Spleen (tissue), 11 donors: ENCODE results near the gene CEMIP2. TPM values are rescaled to one million over a fixed set of nuclear protein-coding genes. Genes with fewer than 3 reads are reported as not detected.

ENCODE experiments used
- DNase-seq: peaks from one replicate; pipeline ENCODE4 v3.0.0-alpha.2; 2020
- H3K27ac ChIP-seq, 8 donors: fragments of 200-600 bp; sonication (generic) in 7 of 8; 1 replicate in 4 of 8; 2 replicates in 4 of 8; pipeline versions ENCODE4 v1.5.0 to v1.8.0; 2016 to 2021; ENCODE audit warnings: inconsistent platforms in 4 of 8, mild to moderate bottlenecking in 4 of 8, moderate library complexity in 1 of 8
- H3K27me3 ChIP-seq, 7 donors: fragments of 200-600 bp; sonication (generic) in 6 of 7; replicated peaks in 1 of 7; 1 replicate in 4 of 7; 2 replicates in 3 of 7; pipeline versions ENCODE4 v1.5.0 to v1.8.0; 2016 to 2021; ENCODE audit warnings: inconsistent platforms in 3 of 7, mild to moderate bottlenecking in 1 of 7
- H3K36me3 ChIP-seq, 6 donors: fragments of 200-600 bp; sonication (generic) in 5 of 6; 1 replicate in 4 of 6; 2 replicates in 2 of 6; pipeline versions ENCODE4 v1.5.0 to v1.8.0; 2016 to 2021; ENCODE audit warnings: inconsistent platforms in 2 of 6
- H3K4me1 ChIP-seq, 6 donors: fragments of 200-600 bp; sonication (generic) in 5 of 6; 1 replicate in 3 of 6; 2 replicates in 3 of 6; pipeline versions ENCODE4 v1.5.0 to v1.8.0; 2016 to 2021; ENCODE audit warnings: inconsistent platforms in 3 of 6
- H3K4me3 ChIP-seq, 8 donors: fragments of 200-600 bp; sonication (generic) in 7 of 8; 1 replicate in 4 of 8; 2 replicates in 4 of 8; pipeline versions ENCODE4 v1.5.0 to v1.8.0; 2016 to 2021; ENCODE audit warnings: inconsistent platforms in 4 of 8, mild to moderate bottlenecking in 4 of 8, moderate library complexity in 2 of 8
- H3K9me3 ChIP-seq, 8 donors: fragments of 200-600 bp; sonication (generic) in 7 of 8; 1 replicate in 4 of 8; 2 replicates in 4 of 8; pipeline versions ENCODE4 v1.5.0 to v1.8.0; 2016 to 2021; ENCODE audit warnings: inconsistent platforms in 4 of 8
- CTCF ChIP-seq, 11 experiments: fragments of 200-600 bp in 7 of 11; fragments of 450-650 bp in 4 of 11; sonication (generic) in 4 of 11; IDR thresholded peaks in 8 of 11; conservative IDR thresholded peaks in 3 of 11; 1 replicate in 7 of 11; 2 replicates in 4 of 11; pipeline versions ENCODE4 v1.4.0 to v1.8.0; 2016 to 2021; ENCODE audit warnings: antibody characterized with exemption in 11 of 11, inconsistent platforms in 4 of 11, mild to moderate bottlenecking in 1 of 11
- POLR2A ChIP-seq, 3 donors: fragments of 450-650 bp; IDR thresholded peaks; one replicate each; pipeline ENCODE4 v1.5.1; 2017; ENCODE audit warnings: antibody characterized with exemption in 3 of 3, mild to moderate bottlenecking in 1 of 3
- POLR2AphosphoS5 ChIP-seq, 3 donors: sonication (generic); formaldehyde crosslinking; IDR thresholded peaks; one replicate each; pipeline ENCODE4 v1.5.1; 2017; ENCODE audit warnings: antibody characterized with exemption in 3 of 3
- WGBS, 5 donors: extraction: QIAGEN DNeasy Blood & Tissue Kit in 3 of 5; methylation state at CpG; one replicate each; pipeline versions ENCODE4 v1.1.5 to v1.1.7; 2013 to 2018; 5-methylcytosine and 5-hydroxymethylcytosine counted together
- intact Hi-C: fragments of 100-400 bp; cut with DNase I; formaldehyde crosslinking; loops from one replicate; pipeline ENCODE4 v1.15.0; 2023; ENCODE audit warnings: low total_unique reads
- polyA plus RNA-seq, 3 donors: library from polyadenylated mRNA; stranded (reverse); fragments of 200-250 nt; gene quantifications; one replicate each; pipeline ENCODE4 v1.2.1, GENCODE V29; 2013
- total RNA-seq, 7 donors: library from RNA; depleted of rRNA in 3 of 7; stranded (reverse); fragments of >200 nt in 3 of 7; fragmentation: NEBNext Ultra II Directional in 4 of 7; extraction: Animal tissue kit (Norgen Biotek cat#: 25700) in 4 of 7; gene quantifications; one replicate each; pipeline versions ENCODE4 v1.1.0 to v1.2.1, GENCODE V29; 2016 to 2021
- donor health status: healthy with polysubstance abuse.
- donor health status: DM: no; HTN: no; CAD: no; lungs with moderate emphysema.
- donor health status: DM: no; HTN: no; CAD: no.
- donor health status: Bipolar disorder and iron deficiency.
- donor health status: healthy.
- donor health status: DM: no; HTN: no; CAD: no.
- donor health status: DM: yes; HTN: yes; CAD: no.

Gene CEMIP2
- total and polyA plus RNA-seq, 10 donors: 14.2 to 175 (median 86.1) TPM

DNA sequence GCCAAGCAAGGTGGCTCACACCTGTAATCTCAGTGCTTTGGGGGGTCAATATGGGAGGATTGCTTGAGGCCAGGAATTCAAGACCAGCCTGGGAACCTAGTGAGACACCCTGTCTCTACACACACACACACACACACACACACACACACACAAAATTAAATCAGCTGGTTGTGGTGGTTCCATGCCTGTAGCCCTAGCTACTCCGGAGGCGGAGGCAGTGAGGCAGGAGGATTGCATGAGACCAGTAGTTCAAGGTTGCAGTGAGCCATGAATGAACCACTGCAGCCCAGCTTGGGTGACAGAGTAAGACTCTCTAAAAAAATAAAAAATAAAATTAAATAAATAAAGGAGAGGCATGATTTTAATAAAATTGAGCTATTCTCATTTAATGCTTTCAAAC, 13.1 kb downstream of the CEMIP2 start:
- Histone ChIP-seq H3K9me3 (no peaks in the 10 kb centered on the region), H3K4me3 (no peak overlapping the region), H3K27ac (no peak overlapping the region), H3K27me3 (no peaks in the 10 kb centered on the region), H3K4me1 (peaks cover 0 to 99% (median 39%) of the 10 kb centered on the region in 6 donors), H3K36me3 (peaks cover 0 to 21% (median under 1%) of the 10 kb centered on the region in 6 donors)
- intact Hi-C loops: no loop called here
- no peak for DNase-seq
- TF ChIP-seq CTCF (IDR thresholded peaks at IDR 0.05 in 8 of 11, conservative IDR thresholded peaks at IDR 0.05 in 3 of 11): no peak
- TF ChIP-seq POLR2AphosphoS5 (IDR thresholded peaks at IDR 0.05): no peak
- no peak for TF ChIP-seq POLR2A (IDR thresholded peaks at IDR 0.05)
- WGBS, 5 donors: 93 to 100% (median 100%) methylated on average over 2 of the region's 2 CpGs

DNA sequence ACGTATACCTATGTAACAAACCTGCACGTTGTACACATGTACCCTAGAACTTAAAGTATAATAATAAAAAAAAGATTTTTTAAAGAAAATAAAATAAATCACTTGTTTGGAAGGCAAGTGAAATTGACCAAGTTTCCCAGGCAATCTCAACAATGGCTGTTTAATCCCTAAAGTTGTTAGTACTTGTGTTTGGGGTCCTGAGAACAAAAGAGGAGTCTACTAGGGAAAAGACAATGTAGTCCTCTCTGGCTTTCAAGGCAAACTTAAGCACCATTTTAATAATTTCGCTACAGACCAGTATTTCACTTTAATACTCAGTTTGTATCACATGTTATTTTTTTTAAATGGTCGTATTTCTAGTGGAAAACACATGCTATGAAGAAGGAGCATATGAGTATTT, 14.2 kb downstream of the CEMIP2 start:
- DNase-seq: no peak
- 92 to 95% (median 93%) methylated on average over 4 of the region's 4 CpGs for WGBS, 5 donors
- H3K9me3 ChIP-seq: no peaks in the 10 kb centered on the region
- H3K4me1 ChIP-seq: peaks cover 0 to 99% (median 36%) of the 10 kb centered on the region in 6 donors
- TF ChIP-seq POLR2A (IDR thresholded peaks at IDR 0.05) (no peak), POLR2AphosphoS5 (IDR thresholded peaks at IDR 0.05) (no peak), CTCF (IDR thresholded peaks at IDR 0.05 in 8 of 11, conservative IDR thresholded peaks at IDR 0.05 in 3 of 11) (no peak)
- H3K27ac ChIP-seq: no peak overlapping the region
- no peaks in the 10 kb centered on the region for H3K27me3 ChIP-seq
- H3K36me3 ChIP-seq: peaks cover 0 to 28% (median 8%) of the 10 kb centered on the region in 6 donors
- no peak overlapping the region for H3K4me3 ChIP-seq
- intact Hi-C loops: no loop called here

GRCh38 chr9:71752928-71753327, 15.4 kb downstream of the CEMIP2 start:
- no peak for TF ChIP-seq POLR2AphosphoS5 (IDR thresholded peaks at IDR 0.05)
- no peak for TF ChIP-seq CTCF (IDR thresholded peaks at IDR 0.05 in 8 of 11, conservative IDR thresholded peaks at IDR 0.05 in 3 of 11)
- TF ChIP-seq POLR2A (IDR thresholded peaks at IDR 0.05): no peak
- WGBS, 5 donors: 82 to 94% (median 93%) methylated on average over 3 of the region's 3 CpGs
- Histone ChIP-seq H3K9me3 (no peaks in the 10 kb centered on the region), H3K4me1 (peaks cover 0 to 99% (median 34%) of the 10 kb centered on the region in 6 donors), H3K36me3 (peaks cover 0 to 30% (median 15%) of the 10 kb centered on the region in 6 donors), H3K27me3 (no peaks in the 10 kb centered on the region), H3K27ac (peak overlapping the region in 1 of 8 donors; percentile 6), H3K4me3 (no peak overlapping the region)
- intact Hi-C loops: no loop called here
- no peak for DNase-seq

GRCh38 chr9:71752352-71752751, 16.0 kb downstream of the CEMIP2 start:
- no peak overlapping the region for H3K4me3 ChIP-seq
- no peak for DNase-seq
- peaks cover 0 to 99% (median 31%) of the 10 kb centered on the region in 6 donors for H3K4me1 ChIP-seq
- peaks cover 0 to 36% (median 17%) of the 10 kb centered on the region in 6 donors for H3K36me3 ChIP-seq
- 33 to 38% (median 34%) methylated on average over 1 of the region's 1 CpG for WGBS, 5 donors
- peak overlapping the region in 1 of 8 donors; percentile 6 for H3K27ac ChIP-seq
- H3K27me3 ChIP-seq: no peaks in the 10 kb centered on the region
- H3K9me3 ChIP-seq: no peaks in the 10 kb centered on the region
- TF ChIP-seq POLR2AphosphoS5 (IDR thresholded peaks at IDR 0.05) (no peak), CTCF (IDR thresholded peaks at IDR 0.05 in 8 of 11, conservative IDR thresholded peaks at IDR 0.05 in 3 of 11) (no peak), POLR2A (IDR thresholded peaks at IDR 0.05) (no peak)
- intact Hi-C loops: no loop called here
